GM18519 (cell line): ENCODE data around the gene GCA.

Experiments used
- ATAC-seq: cut with Tn5 transposase; IDR thresholded peaks from one replicate; pipeline ENCODE4 v1.9.1; 2021; ENCODE audit warnings: mild to moderate bottlenecking, moderate library complexity; ENCODE audit not compliant: unreplicated experiment, low FRiP score

The GCA gene

DNA sequence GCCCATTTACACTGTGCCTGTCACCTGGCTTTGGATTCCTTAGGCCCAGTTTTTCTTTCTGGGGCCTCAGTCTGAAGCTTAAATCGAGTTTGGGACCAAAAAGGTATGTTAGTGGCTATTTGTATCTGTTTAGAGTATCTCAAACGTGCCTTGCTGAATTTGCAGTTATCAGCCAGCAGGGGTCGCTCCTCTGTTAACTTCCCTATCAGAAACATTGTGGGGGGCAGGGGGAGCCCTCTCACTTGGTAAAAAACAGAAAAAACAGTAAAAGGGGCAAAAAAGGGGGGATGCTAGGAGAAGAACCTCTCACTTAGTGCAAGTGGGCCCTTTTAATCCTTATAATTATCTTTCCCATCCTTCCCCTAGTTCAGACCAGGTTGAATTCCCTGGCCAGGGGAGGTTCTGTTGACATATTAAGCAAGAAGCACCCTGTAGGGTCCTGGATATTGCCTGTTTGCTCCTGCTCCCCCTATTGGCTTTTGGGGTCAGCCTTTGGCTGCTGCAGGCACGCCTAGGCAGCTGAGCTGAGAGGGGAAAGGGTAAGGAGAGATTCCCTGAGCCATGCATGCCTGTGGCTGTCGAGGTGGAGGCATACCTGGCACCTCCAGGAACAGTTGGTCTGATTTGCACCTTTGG is 16.7 kb upstream of the GCA start:
- ATAC-seq, result no peak

DNA sequence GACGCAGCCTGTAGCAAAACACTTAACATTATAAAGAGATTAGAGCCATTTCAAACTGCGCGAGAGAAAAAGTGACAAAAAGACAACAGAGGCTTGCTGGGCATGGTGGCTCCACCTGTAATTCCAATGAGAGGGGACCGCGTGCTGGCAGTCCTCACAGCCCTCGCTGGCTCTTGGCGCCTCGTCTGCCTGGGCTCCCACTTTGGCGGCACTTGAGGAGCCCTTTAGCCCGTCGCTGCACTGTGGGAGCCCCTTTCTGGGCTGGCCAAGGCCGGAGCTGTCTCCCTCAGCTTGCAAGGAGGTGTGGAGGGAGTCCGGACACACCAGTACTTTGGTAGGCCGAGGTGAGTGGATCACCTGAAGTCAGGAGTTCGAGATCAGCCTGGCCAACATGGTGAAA is 16.1 kb upstream of the GCA start:
- no peak for ATAC-seq

DNA sequence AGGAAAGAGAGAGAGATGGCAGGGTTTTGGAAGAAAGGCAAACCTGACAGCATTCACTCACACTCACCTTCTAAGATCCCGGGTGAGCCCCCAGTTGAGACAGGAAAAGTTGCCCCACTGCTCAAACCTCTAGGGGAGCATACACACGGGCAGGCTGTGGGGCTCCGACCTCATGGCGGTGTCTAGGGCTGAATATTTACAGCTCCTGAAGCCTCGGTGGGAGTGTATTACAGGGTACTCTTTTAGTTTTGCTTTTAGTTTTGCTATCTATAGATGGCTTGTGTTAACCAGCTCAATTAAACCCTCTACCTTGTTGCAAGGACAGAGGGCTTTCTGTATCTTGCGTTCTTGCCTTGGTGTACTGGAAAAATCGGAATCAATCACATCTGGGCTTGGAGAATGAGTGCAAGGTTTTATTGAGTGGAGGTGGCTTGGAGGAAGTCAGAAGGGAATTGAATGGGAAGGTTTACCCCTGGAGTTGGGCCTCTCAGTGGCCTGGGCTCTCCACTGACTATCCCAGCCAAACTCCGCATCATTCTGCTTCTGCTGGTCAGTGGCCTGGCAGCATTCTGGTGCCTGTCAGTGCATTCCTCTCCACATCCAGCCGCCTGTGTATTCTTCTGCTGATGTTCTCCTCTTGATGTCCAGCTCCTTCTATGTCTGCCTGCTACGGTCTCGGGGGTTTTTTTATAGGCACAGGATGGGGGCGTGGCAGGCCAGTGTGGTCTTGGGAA is 15.3 kb upstream of the GCA start:
- no peak for ATAC-seq

DNA sequence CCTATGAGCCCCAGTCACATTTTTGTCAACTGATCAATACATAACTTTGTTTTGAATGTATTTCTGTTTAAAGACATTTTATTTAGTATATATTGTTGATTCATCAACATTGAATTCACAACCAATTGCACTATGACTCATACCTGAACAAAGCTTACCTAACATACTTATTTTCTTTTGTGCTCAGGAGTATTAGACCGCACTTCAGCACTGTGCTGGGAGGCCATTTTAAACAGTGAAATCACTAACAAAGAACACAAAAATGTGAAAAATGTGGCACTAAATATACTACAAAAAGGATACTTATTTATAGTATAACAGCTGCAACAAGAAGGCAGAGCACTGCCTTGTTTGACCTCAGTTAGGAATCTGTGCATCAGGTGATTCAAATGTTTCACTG is 13.1 kb upstream of the GCA start:
- ATAC-seq, result no peak

DNA sequence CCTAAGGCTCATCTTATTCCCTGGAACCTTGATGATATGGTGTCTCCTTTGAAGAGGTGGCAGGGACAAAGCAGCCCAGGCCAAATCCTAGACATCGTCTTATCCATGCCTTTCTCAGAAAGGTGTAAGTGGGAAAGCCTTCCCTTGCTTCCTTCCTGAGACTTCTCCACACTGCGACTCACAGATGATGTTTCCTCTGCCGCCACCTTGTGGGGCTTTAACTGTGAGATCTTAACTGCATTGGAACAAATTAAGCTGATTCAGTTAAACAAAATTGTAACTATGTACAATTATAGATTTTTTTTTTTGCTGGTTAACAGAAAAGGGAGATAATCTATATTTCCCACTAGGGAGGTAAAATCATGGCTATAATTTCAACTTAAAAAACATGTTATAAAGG is 10.0 kb upstream of the GCA start:
- no peak for ATAC-seq

DNA sequence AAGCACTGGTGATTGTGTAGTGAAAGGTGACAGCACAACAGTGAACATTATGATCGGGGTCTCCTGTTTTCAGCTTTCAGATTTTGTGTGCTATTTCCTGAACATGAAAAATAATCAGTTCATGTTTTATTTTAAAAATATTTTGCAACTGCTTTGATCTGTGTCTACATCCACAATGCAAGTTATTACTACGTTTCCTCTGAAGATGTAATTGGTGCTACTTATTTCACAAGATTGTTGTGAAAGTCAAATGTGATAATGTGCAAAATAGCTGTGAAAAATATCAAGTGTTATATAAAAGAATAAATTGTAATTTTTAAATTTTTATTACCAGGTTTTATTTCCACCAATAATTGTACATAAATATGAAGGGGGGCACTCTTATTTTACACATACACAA is 6.1 kb upstream of the GCA start:
- no peak for ATAC-seq

DNA sequence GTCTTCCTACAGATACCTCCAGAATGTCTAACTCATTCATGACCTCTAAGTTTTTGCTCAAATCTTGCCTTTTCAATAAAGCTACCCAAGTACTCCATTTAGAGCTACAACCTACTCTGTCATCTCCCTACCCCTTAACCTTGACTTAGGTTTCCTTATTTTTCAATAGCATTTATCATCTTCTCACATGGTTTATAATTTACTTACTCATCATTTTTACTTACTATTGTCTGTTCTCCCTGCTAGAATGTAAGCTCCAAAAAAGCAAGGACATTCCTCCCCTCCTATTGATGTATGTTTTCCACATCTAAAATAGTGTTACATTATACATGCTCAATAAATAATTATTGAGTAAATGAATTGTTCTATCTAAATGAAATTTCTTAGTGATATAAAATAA is 3.1 kb upstream of the GCA start:
- no peak for ATAC-seq

DNA sequence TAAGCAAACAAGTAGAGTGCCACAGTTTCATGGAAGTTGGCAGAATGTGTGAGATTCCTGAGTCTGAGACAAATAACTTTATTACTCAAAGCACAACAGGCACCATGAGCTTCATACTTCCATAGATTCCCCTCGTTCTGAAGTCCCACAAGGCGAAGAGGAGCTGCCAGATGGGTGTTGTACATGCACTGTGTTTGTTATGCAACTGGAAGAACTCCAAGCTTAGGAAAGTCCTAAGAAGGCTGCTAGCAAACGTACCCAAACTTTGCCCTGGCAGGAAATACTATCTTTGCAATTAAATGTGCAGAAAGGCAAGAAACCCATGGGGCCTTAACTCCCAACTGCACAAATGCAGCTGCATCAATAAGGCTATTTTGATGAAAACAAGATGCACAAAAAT is 1.6 kb upstream of the GCA start:
- ATAC-seq, result no peak

DNA sequence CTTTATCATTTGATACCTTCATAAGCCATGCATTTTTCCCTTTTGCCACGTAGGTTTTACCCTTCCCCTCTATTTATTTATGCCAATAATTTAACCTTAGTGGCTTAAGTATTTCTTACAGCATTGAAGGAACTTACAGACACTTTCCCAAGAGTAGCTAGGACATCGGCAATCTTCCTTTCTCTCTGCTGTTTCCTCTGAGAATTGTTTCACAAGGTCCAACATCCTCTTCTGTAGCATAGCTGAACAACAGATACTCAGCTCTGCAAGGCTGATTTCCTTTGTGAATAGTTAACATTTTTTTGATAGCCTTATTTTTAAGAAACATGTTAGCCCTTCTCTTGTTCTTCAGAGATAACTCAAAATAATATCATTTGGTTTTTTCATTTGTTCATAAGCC is 1.1 kb upstream of the GCA start:
- no peak for ATAC-seq

DNA sequence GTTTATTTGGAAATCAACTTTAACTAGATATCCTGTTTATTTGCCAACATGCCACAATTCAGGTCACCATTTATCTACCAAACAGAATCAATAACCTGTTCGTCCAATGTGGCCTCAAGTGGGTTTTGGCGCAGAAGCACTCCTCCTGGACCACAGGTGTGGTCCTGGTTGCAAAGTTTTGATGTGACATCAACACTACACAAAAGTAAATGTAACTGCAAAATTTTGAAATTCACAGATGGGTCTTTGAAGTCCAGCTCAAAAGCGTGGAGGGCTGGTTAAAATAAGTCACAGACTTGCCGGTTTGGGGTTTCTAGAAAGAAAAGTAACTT is 474 bp upstream of the GCA start:
- no peak for ATAC-seq

DNA sequence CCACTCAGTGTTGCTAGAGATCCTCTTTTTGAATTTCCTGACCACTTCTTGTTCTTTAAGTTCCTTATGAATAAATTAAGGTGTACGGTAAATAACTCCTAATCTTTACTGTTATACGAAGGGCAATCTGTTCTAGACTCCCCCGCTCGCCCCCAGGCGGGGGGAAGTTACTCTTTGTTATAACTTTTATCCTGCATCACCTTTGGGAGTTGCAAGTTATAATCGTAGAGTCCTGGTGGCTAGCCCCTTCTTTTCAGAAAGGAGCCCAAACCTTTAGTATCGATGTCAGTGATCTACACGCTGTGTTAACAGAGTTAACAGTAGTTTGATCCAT is 652 bp downstream of the GCA start:
- no peak for ATAC-seq

DNA sequence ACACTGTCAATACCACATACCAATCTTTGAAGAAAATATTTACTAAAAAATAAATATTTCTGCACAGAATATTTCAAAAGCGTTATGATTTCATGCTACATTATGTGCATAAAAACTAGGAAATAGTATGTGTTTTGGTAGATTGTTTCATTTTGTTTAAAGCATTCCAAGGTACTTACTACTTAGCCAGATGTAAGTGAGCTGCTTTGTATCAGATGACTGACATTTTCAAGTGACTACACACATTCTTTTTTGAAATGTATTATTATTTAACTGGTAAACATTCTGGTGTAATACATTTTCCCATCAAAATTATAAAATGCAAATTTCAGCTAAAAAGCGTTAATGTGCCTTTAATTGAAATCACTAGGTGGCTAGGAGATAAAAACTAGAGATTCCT is 21.5 kb downstream of the GCA start:
- no peak for ATAC-seq

DNA sequence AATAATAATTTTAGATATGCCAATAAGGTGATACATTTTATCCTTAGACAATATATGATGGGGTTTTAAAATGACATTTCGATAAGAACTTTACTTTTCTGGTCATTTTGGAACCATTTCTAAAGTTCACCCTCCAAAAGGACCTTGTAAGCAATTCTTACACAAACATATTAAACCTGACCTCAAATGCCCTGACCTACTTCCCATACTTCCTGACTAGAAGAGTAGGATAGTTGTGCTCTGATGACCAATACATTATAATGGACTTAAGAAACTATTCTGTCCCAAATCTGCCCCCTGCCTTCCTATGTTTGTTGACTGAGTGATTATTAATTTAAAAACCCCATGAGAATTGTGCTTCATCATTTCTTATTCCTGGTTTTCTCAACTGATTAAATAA is 24.6 kb downstream of the GCA start:
- no peak for ATAC-seq

DNA sequence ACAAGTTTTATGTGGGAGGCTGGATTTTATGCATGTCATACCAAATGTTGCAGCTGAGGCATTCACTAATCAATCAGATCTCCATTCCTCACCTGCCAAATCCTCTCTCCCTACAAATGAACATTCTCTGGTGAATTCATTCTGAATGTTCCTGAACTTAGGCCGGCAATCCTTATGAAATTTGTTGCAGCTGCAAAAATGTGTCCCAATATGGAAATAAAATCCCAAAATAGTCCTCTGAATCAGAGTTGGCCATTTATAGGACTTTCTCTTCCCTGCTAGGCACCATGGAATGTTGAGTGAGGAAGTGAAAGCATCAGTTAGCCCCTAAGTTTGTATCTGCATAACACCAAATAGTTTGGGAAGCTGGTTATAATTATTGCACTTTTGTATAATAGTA is 25.6 kb downstream of the GCA start:
- no peak for ATAC-seq

DNA sequence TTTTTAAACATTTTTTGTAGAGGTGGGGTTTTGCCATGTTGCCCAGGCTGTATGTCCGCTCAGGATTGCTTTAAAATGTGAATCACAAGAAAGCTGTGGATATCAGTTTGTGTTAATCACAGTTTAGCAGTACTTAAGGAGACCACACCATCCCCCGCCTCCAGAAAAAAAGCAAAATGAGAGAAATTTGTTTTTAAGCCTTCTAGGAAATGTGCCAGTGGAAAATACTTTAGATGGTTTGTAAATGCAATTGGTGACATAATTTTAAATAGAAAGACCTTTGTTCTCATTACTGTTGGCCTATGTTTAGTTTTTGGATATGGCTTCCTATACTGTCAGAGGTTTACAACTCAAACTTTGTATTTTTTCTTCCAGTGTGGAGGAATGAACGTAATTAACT is 27.0 kb downstream of the GCA start:
- ATAC-seq, result no peak

DNA sequence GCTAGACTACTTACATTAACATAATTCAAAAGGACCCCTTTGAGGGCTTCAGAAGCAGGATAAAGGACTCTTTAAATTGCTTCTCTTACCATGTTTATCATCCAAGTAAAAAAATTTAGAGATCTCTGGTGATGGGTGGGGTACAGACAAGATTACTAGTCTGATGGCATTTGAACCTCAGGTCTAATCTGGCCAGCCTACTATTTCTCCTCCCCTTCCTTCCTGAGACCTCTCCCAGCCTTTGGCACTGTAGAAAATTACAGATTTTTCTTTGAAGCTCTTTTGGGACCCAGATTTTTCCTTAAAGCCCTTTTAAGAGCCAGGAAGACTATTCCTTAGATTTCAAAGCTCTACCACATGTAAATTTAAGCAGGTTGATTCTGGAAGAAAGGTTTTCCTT is 28.9 kb downstream of the GCA start:
- no peak for ATAC-seq

DNA sequence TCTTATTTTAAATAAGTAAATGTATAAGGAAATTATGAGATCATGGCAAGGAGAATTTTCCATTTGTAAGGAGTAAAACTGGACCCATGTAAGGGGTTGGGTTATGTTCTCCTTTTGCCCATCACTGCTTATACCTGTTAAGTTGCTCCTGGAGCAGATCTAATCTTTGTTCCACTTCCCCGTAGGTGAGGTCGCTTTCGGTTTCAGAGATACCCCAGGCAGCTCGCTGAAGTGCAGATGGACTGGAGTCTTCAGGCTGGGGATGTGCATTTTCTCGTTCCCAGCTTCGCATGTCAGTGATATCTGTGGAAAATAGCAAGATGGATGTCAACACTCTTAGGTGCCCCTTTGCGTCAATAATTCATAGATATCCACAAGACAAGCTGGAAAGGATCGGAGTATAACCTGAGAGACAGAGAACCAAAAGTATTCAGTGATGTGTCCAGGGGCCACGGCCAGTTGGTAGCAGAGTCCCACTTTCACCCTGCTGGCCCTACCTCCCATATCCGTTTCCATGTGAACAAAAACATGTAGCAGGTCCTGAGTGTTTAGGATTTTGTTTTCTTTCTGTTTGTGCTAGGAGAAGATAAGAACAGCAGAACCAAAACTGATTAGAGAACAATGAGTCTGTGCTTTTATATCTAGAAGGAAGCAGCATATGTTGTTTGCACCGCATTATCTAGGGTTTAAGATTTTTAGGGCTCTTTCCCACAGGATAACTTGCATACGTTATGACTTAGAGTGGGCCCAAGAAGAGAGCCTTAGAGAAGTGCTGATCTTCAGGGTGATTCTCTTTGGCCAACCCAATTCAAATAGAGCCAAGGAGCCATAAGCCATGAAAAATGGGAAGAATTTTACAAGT is 36.0 kb downstream of the GCA start:
- ATAC-seq, result no peak

DNA sequence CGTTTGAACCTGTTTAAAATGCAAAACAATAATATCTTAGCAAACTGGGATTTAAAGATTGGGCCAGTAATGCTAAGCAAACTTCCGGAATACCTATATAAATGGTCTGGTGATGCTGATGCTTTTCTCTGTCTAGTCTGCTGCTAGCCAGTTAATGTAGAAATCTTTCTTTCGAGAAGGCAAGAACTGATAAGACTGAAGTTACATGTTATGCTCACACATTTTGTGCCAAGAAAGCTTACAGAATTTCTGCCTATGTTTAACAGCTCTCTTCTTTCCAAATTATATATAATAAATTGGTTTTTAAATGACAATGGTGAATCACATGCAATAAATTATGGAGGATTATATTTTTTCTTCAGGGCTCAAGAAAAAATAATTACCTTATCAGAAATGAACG is 37.9 kb downstream of the GCA start:
- ATAC-seq, result no peak

DNA sequence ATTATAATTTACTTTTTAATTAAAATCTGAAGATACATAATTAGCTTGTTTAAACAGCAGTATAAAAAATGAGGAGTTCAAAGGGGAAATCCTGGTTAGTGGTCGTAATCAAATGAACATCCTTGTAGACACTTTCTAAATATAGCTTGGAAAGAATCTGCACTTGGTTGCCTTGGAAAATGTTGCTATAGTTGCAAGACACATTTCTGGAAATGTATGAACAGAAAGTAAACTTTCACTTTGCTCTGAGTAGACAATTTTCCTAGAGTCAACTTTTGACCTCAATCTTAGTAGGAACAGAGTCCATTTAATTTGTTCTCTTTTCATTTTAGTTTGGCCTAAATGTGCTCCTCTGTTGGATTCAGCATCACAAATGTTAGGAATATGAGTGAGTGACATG is 38.3 kb downstream of the GCA start:
- no peak for ATAC-seq

DNA sequence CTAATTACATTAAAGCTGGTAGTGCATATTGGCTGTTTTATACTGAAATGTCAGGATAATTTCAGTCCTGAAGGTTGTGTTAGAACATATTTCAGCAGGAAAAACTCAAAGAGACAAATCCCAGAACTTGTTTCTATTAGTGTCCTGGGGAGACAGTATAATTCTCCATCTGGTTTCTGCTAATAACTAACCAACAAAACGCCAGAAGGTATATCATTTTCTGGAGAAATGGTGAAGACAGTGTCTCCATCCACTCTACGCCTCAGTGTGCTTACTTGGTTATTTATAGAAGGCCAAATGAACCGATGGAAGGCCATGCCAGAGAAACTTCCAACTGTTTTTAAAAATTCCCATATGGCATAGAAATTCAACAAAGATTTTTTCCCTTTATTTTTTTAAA is 41.6 kb downstream of the GCA start:
- ATAC-seq, result no peak

DNA sequence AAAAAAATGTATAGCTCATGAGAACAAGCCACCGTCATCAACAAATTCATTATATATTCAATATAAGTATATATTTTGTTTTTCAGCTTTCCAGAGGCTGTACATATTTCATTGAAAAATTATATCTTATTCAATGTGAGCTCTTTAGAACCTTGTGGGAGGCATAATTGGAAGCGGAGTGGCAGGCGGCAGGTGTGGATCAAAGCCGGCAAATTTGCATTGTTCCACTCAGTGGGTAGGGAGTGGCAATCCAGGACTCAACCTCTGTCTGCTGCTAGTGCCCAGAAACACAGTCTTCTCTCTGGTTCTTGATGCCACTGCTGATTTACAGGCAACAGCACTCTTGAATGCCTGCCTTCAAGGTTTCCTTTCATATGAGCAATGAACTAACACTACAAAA is 46.9 kb downstream of the GCA start:
- ATAC-seq, result no peak

DNA sequence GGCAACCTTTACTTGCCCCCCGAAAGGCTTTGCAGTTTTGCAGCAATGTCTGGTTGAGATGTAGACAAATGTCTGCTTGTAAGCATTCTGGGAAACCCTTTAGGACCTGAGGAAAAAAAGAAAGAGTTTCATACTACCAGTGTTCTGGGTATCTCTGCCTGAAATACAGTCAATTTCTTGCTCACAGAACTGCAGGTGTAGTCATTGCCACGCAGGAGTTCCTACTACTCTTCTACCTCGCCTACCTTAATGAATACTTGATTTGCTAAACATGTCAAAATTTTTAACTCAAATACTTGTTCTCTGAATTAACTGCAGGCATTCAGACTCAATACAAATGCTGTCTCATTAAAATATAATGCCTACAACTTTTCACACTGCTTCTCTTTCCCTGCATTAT is 56.4 kb downstream of the GCA start:
- ATAC-seq, result no peak
